Calu3 (cell line): Measurements from ENCODE around the gene CD9. TPM values are rescaled to one million over a fixed set of nuclear protein-coding genes. Genes with fewer than 3 reads are reported as not detected.

Experiments used
- BruUV-seq: library from RNA; stranded (reverse); fragments of 400-500 nt; replicated peaks from 2 replicates; lab custom pipeline; 2021; lab: Mats Ljungman, UMichigan
- CTCF ChIA-PET: fragments of 300-600 bp; sonication (Branson Sonifier 250); formaldehyde crosslinking; loops from one replicate; lab custom pipeline; 2022; ENCODE audit warnings: antibody characterized with exemption; lab: Charles Lee
- DNase-seq: peaks from one replicate; pipeline ENCODE4 v3.0.0; 2022
- H3K27ac Mint-ChIP-seq: one replicate; pipeline ENCODE4 v1.8.0; 2022; ENCODE audit warnings: mixed read lengths; ENCODE audit not compliant: unreplicated experiment
- H3K27me3 Mint-ChIP-seq: one replicate; pipeline ENCODE4 v1.8.0; 2022; ENCODE audit warnings: mixed read lengths; ENCODE audit not compliant: unreplicated experiment
- H3K36me3 Mint-ChIP-seq: one replicate; pipeline ENCODE4 v1.8.0; 2022; ENCODE audit warnings: mild to moderate bottlenecking, moderate library complexity, mixed read lengths; ENCODE audit not compliant: insufficient read depth, unreplicated experiment
- H3K4me1 Mint-ChIP-seq: one replicate; pipeline ENCODE4 v1.8.0; 2022; ENCODE audit warnings: mild to moderate bottlenecking, low read depth, mixed read lengths; ENCODE audit not compliant: unreplicated experiment
- H3K4me3 Mint-ChIP-seq: one replicate; pipeline ENCODE4 v1.8.0; 2022; ENCODE audit warnings: mild to moderate bottlenecking, low read depth, moderate library complexity, mixed read lengths; ENCODE audit not compliant: unreplicated experiment
- H3K9me3 Mint-ChIP-seq: one replicate; pipeline ENCODE4 v1.8.0; 2022; ENCODE audit warnings: low read depth, mixed read lengths; ENCODE audit not compliant: unreplicated experiment
- intact Hi-C: fragments of 100-400 bp; cut with micrococcal nuclease; formaldehyde crosslinking; loops from one replicate; pipeline ENCODE4 v1.10.0; 2022; ENCODE audit not compliant: unreplicated experiment
- total RNA-seq: library from RNA; stranded (reverse); gene quantifications from 2 replicates; pipeline ENCODE4 v1.2.3, GENCODE V29; 2022
- TF ChIP-seq, protein P1 (sequence below): fragments of 200-600 bp; IDR thresholded peaks from one replicate; pipeline ENCODE4 v1.8.0; 2022; ENCODE audit warnings: antibody characterized with exemption; ENCODE audit not compliant: unreplicated experiment

The CD9 gene
- total RNA-seq, 1 experiment from 2014 or later, result 128 TPM

DNA sequence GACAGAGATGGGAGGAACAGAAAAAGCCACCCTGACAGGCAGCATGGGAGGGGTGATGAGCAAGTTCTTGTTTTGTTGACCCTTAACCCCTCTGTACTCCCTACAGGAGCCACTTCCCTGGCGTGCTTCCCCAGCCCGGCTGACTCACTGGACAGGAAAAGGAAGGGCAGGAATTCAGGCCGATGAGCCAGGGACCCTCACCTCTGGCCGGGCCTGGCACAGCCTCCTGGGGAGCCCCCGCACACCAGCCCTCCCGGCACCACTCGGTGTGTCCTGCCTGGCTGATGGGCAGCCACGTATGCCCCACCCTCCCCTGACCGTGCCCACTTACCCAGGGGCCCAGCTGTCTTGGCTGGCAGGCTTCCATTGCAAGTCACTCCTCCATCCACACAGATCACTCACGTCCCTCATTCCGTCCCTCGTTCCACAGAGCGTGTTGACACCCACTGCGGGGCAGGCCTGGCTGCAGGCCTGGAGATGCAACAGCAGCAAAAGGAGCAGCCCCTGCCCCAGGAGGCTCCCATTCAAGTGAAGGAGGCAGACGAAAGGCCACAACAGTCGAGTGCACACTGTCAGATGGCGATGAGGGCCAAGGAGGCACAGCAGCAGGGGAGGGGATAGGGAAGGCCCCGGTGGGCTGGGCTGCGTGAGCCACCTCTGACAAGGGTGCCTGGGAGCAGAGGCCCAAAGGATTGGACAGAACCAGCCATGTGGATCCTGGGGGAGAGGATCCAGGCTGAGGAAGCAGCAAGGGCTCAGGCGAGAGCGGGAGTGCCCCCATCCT is 19.7 kb upstream of the CD9 start:
- no peaks in the 10 kb centered on the region for H3K9me3 Mint-ChIP-seq
- H3K27ac Mint-ChIP-seq, result no peak overlapping the region
- no peaks in the 10 kb centered on the region for H3K4me1 Mint-ChIP-seq
- TF ChIP-seq, protein P1, sequence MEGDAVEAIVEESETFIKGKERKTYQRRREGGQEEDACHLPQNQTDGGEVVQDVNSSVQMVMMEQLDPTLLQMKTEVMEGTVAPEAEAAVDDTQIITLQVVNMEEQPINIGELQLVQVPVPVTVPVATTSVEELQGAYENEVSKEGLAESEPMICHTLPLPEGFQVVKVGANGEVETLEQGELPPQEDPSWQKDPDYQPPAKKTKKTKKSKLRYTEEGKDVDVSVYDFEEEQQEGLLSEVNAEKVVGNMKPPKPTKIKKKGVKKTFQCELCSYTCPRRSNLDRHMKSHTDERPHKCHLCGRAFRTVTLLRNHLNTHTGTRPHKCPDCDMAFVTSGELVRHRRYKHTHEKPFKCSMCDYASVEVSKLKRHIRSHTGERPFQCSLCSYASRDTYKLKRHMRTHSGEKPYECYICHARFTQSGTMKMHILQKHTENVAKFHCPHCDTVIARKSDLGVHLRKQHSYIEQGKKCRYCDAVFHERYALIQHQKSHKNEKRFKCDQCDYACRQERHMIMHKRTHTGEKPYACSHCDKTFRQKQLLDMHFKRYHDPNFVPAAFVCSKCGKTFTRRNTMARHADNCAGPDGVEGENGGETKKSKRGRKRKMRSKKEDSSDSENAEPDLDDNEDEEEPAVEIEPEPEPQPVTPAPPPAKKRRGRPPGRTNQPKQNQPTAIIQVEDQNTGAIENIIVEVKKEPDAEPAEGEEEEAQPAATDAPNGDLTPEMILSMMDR, result no peak
- CTCF ChIA-PET, result no interaction called here
- no peak overlapping the region for H3K4me3 Mint-ChIP-seq
- H3K36me3 Mint-ChIP-seq, result no peaks in the 10 kb centered on the region
- no peak for DNase-seq
- H3K27me3 Mint-ChIP-seq, result peaks cover 14% of the 10 kb centered on the region
- intact Hi-C loops, result no loop called here
- BruUV-seq, result no TSS peak

- TF ChIP-seq, protein P1, result no peak
- DNase-seq, result no peak
- Mint-ChIP-seq H3K27ac (no peak overlapping the region), H3K36me3 (no peaks in the 10 kb centered on the region), H3K9me3 (no peaks in the 10 kb centered on the region), H3K4me1 (no peaks in the 10 kb centered on the region), H3K27me3 (peaks cover 14% of the 10 kb centered on the region), H3K4me3 (no peak overlapping the region)
- intact Hi-C loops, result no loop called here
- no TSS peak for BruUV-seq
- CTCF ChIA-PET, result interaction anchor here (0.7 kb wide), 1 partner anchor 1517 kb away, joined by 3 read pairs; no protein-coding TSS in a partner anchor
Measured at GRCh38 chr12:6181166-6181565, 19.0 kb upstream of the CD9 start.

GRCh38 chr12:6181583-6182278 is 18.5 kb upstream of the CD9 start:
- TF ChIP-seq, protein P1, result no peak
- no peaks in the 10 kb centered on the region for H3K36me3 Mint-ChIP-seq
- no peaks in the 10 kb centered on the region for H3K9me3 Mint-ChIP-seq
- BruUV-seq, result no TSS peak
- CTCF ChIA-PET, result interaction anchor here (0.7 kb wide), 1 partner anchor 1518 kb away, joined by 3 read pairs; no protein-coding TSS in a partner anchor
- H3K4me3 Mint-ChIP-seq, result no peak overlapping the region
- peaks cover 14% of the 10 kb centered on the region for H3K27me3 Mint-ChIP-seq
- intact Hi-C loops, result no loop called here
- no peak for DNase-seq
- no peaks in the 10 kb centered on the region for H3K4me1 Mint-ChIP-seq
- H3K27ac Mint-ChIP-seq, result no peak overlapping the region

GRCh38 chr12:6182279-6182898 is 17.8 kb upstream of the CD9 start:
- TF ChIP-seq, protein P1, result no peak
- no peak for DNase-seq
- Mint-ChIP-seq H3K4me3 (no peak overlapping the region), H3K36me3 (no peaks in the 10 kb centered on the region), H3K27ac (no peak overlapping the region), H3K4me1 (no peaks in the 10 kb centered on the region), H3K9me3 (no peaks in the 10 kb centered on the region), H3K27me3 (peaks cover 14% of the 10 kb centered on the region)
- no TSS peak for BruUV-seq
- CTCF ChIA-PET, result no interaction called here
- intact Hi-C loops, result no loop called here
